ENCODE measurements around the gene CD48.

DNA sequence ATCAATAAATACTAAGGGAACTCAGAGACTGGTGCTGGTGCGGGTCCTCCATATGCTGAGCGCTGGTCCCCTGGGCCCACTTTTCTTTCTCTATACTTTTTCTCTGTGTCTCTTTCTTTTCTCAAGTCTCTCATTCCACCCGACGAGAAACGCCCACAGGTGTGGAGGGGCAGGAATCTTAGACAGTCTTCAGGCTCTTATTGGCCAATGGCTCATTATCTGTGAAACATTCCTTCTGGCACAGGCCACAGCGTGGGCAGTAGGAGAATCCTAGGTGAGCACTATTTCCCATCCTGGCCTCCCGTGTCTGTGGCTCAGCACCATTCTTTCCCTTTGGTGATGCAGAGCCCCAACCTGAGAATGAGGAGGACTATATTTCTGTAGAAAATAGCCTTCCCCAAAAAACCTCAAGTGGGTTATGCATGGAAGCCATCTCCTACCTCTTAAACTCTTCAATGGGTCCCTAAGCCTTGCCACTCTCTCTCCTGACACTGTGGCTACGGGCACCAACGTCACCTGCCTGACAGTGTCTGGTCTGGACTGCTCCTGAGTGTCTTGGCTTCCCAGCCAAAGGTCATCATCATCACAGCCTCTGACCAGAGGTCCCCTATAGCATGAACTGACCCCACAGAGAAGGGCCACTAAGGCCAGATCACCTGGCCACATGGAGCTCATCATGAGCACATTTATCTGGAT lies 58.5 kb downstream of the CD48 start:
- TF ChIP-seq EZH2 (IDR thresholded peaks at IDR 0.05; ENCODE audit: insufficient read depth, poor library complexity, severe bottlenecking) (no peak), EZH2phosphoT487 (IDR thresholded peaks at IDR 0.05; ENCODE audit: insufficient read depth, low read depth) (no peak)
